ENCODE data around the gene SNX13.

Gene SNX13

DNA sequence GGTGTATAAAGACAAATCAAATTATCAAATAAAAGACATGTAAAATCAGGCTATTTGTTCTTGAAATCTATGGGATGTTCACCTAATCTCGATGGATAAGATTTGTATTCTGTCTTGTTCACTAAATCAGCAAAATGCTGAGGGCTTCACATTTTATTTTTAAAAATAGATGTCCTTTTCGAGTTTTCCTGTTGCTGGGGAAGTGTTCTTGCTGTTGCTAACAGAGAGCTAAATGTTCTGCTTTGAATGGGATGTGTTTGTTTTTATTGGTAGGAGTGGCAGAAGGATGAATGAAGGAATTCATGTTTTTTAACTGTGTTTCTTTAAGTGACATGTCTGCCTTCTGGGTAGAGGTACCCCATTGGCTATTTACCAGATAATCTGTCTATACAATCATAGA lies 7.3 kb upstream of the SNX13 start:
- DNase-seq (ENCODE audit: low read depth), result no peak

DNA sequence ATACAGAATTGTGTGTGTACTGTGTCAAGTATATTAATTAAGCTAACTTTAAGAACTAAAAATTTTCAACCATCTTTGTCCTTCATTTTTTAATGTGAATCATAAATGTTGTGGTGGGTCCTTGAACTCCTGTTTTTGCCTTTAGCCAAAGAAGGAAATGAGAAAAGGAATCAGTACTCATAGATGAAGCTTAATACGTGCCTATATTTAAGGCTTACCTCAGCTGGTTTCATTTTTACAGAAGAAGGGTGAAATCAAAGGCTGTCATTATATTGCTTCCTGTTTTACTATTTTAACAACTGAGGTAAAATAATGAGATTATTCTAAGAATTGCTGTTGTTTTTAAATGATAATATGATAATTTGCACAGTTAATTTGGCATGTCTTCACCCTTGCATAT lies 6.3 kb upstream of the SNX13 start:
- DNase-seq (ENCODE audit: low read depth), result no peak

DNA sequence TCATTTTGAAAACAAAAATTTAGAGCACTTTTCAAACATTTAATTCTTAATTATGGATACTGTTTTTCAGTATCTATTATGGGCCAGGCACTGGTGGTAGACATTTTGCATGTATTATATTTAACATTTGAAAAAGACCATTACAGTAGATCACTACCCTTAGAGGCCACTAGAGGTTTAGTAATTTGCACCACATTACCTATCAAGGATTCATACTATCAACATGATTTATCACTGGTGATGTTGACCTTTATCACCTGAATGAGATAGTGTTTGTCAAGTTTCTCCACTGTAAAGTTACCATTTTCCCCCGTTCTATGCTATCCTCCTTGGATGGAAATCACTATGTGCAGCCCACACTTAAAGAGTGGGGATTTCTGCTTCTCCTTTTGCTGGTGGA lies 4.4 kb upstream of the SNX13 start:
- DNase-seq (ENCODE audit: low read depth), result no peak

DNA sequence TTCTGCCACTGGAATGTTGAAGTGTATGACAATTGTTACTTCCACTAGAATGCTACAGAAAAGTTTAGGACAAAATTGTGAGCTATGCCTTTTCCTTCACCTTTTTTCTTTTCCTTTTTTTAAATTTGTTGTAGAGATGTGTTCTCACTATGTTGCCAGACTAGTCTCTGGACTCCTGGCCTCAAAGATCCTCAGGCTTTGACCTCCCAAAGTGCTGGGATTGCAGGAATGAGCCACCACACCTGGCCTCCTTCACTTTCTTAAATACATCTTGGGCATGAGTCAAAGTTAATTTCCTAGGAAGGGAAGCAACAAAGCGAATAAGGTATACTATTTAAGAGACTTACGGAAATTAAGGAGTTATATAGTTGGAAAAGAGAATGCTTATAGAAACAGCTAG lies 2.7 kb upstream of the SNX13 start:
- DNase-seq (ENCODE audit: low read depth), result no peak

DNA sequence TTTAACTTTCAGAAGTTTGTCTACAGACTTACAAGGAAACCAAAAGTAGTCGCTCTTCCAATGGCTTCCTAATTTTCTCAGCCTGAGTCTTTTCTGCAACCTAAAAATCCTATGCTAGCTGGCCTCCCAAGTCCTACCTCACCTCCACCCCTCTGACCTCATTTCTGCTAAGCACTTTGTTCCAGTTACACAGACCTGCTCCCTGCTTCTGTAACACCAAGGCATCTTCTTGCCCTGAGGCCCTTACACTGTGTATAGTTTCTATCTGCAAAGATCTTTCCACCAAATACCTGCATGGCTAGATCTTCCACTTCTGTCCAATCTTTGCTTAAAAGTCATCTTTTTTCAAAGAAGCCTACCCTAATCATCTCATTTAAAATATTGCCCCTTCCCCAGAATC lies 1.9 kb upstream of the SNX13 start:
- no peak for DNase-seq (ENCODE audit: low read depth)

DNA sequence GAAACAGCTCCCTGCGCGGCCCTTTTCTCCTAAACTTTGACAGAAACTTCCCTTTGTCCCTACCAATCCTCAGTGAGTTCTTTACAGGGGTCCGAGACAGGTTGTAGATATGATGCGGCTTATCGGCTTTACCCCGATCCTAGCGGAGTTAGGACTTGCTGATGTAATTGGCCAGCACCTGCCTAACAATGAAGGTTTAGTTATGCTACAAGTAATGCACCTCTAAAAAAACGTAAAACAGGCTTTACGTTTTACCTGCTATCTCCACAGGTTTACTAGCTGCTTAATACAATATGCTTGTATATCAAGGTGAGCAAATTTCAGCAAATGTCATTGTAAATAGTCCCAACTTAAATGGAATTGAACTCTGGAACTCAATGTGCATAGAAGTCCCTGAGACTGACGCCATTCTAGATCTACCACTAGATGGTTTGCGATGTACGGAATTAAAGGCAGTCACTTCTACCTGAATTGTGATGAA lies 697 bp upstream of the SNX13 start:
- DNase-seq (ENCODE audit: low read depth), result no peak

DNA sequence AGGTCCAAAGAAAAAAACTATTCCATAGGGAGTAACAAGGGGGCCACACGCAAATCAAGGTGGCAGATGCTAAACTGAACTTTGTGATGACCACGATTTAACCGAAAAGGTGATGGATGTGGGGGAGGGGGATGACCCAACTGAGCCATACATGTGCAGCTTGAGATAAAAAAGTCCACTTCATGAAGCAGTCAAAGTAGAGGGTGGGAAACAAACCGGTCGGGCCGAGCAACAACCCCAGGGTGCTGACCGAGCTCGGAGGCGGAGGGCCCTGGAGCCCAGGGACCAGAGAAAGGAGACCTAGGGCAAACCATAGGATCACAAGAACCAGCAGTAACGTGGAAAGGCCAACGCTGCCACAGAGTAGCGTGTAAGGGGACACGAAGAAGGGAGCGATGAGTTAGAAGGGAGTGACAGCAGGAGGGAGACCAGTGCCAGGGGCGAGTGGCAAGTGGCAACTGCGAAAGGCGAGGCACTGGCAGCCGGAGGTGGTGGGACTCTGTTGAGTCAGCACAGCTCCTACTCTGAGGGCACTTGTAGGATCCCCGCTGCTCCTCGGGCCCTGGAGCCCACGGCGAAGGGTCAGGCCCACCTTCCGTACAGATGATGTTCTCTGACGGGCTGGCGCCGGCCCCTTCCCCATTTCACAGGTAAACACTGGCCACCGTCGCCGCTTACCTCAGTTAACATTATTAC lies 540 bp downstream of the SNX13 start:
- peak; percentile 27 for DNase-seq (ENCODE audit: low read depth)

DNA sequence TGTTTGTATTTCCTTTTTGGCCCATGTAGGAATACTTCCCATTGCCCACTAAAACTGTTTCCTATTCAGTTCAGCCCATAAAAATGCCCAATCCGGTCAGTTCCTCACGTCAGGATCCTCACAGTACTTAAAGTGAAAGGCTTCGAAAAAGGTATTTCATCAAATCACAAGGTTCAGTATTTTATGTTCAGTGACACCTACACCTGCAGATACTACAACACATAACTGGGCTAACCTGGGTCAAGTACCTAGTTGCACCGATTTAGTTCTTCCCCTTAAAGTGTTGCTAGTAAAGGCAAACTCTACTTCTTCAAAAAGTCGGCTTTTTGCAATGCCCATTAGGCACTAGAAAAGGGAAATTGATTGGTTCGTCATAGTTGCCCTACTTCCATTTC lies 1.1 kb downstream of the SNX13 start:
- DNase-seq (ENCODE audit: low read depth), result no peak

DNA sequence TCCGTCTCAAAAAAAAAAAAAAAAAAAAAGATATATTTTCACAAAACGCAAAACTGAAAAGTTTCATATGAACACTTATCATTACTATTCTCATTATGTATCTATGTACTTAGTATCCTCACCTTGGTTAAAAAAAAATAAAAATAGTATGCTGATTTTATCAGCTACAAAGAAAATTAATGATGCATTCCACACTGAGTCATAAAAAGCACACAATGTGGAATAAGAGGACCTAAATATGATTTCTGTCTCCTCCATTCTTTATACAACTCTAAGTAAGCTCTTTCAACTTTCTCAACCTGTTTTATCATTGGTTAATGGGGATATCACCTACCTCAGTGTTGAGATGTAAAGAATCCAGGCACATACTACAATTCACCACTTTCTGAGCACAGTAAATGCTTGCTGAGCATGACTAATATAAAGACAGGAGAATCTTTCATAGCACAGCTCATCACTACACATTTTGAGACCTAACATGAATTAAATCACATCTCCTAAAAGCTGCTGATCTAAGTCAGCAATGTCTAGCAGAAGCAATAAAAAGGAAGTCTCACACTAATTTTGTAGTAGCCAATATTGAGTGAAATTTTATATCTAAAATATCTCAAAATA lies 2.7 kb downstream of the SNX13 start:
- DNase-seq (ENCODE audit: low read depth), result no peak

DNA sequence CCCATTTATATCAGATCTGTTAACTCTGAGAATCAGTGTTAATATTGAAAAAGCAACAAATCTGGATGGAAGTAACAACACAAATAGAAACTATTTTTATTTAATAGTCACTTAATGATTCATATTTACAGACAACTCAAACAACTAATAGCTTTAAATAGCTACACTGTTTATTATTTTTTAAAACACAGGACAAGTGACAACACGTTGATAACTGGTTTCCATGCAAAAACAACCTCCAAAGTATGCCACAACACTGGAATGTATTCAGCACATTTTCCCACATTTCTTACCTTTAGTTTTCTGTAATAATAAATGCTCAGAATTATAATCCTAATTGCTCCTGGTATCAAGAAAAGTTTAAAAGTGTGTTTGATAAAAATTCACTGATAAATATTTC lies 4.0 kb downstream of the SNX13 start:
- DNase-seq (ENCODE audit: low read depth), result no peak

DNA sequence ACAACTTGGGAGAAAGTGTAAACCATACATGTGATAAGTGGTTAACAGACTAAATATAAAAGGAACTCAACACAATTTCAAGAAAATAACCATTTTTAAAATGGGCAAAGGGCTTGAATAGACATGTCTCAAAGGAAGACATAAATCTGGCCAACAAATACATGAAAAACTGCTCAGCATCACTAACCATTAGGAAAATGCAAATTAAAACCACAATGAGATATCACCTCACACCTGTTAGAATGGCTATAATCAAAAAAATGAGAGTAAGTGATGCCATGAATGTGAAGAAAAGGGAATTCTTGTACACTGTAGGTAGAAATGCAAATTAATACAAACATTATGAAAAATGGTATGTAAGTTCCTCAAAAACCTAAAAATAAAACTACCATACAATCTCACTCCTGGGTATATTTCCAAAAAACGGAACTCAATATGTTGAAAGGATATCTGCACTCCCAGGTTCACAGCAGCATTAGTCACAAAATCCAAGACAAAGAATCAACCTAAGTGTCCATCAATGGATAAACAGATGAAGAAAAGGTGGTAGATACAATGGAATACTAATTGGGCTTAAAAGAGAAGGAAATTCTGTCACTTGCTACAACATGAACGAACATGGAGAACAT lies 5.6 kb downstream of the SNX13 start:
- DNase-seq (ENCODE audit: low read depth), result no peak

DNA sequence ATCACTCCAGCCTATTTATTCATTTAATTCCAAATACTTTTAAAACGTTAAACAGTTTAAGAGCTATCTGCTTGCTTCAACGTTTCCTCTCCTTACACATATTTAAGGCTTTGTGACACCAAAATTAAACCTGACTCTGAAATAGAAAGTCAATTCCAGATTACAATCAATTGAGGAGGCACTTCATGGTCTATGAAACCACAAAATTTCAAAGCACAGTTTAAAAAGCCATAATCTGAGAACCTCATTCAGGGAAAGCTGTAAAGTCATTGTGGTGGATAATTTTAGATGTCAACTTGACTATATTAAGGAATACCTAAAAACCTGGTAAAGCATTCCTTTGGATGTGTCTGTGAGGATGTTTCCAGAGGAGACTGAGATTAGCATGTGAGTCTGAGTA lies 6.2 kb downstream of the SNX13 start:
- no peak for DNase-seq (ENCODE audit: low read depth)

DNA sequence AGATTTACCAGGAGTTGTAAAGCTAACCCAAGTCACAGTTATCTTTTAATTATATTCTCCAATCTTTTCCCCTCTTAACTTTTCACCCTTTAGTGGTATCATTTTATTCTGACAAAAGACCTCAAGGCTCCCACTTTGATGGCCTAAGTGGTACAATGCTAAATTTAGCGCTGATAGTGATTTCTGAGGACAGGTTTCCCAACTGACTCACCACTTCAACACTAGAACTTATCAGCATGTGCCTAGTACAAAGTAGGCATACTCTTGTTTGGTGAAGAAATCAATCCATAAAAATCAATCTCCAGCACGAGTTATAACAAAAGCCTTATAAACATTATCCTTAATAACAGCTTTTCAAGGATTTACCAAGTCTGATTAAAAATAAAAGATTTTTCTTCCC lies 7.5 kb downstream of the SNX13 start:
- DNase-seq (ENCODE audit: low read depth), result no peak

DNA sequence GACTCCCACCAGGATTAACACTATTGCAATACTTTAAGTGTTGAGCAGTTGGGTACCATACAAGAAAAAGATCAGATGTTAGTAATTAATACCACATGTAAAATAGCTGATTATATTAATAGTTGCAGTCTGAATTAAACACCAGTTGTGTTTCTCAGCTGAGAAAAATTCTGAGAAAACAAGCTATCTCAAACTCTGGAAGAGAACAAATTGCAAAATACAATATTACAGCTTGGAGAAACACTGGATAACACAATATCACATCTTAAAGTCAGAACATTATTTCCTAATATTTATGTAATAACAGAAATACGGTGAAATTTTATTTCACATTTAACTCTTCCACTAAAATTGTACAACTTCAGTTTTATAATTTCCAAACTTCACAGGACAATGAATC lies 9.2 kb downstream of the SNX13 start:
- DNase-seq (ENCODE audit: low read depth), result no peak

DNA sequence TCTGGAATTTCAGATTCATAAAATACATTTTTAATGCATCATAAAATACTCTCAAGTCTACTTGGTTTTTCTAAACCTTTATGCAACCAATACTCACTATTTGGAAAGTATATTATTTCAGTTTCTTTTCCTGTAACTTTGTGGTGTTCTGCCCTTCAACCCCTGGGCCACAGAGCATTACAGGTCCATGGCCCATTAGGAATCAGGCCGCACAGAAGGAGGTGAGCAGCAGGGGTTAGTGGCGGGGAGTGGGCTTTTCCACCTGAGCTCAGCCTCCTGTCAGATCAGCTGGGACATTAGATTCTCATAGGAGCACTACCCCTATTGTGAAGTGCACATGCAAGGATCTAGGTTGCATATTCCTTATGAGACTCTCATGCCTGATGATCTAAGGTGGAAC lies 9.7 kb downstream of the SNX13 start:
- DNase-seq (ENCODE audit: low read depth), result no peak

DNA sequence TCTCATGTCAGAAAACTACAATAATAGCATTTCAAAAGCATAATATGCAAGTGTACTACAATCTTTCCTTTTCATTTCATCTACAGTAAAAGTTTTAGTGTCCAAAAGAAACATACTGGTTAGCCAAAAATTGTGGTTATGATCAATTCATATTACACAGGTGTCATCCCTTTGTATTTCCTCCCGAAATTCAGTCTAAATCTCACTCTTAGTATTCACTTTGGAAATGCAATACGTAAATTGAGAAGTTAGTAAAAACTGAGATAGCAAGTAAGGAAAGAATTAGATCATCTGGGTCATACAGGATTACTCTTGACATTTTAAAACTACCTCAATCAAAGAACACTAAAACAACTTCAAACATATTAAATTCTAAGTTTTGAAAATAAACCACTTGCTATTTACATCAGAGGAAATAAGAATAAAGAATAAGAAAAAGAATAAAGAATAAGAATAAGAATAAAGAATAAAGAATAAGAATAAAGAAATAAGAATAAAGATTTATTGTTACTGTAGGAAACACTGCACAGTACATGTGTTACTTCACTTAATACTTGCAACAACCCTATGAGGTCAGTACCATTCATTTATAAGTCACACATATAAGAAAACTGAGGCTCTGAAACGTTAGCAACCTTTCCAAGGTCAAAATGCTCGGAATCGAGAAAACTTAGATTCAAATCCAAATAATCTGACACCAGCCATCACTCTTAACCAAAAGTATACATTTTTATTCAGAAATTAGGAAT lies 10.5 kb downstream of the SNX13 start:
- DNase-seq (ENCODE audit: low read depth), result no peak

DNA sequence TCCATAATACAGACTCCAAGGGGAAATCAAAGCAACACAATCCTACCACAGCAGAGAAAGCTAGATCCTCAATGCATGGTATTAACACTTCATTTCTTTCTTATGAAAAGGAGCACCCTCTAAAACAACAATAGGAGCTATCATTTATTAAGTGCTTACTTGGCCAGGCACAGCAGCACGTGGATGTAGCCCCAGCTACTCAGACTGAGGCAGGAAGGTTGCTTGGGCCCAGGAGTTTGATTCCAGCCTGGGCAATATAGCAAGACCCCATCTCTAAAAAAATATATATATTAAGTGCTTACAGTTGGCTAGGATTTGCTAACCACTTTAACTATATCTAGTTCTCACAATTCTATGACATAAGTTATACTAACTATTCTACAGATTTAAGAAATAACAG lies 12.2 kb downstream of the SNX13 start:
- no peak for DNase-seq (ENCODE audit: low read depth)

DNA sequence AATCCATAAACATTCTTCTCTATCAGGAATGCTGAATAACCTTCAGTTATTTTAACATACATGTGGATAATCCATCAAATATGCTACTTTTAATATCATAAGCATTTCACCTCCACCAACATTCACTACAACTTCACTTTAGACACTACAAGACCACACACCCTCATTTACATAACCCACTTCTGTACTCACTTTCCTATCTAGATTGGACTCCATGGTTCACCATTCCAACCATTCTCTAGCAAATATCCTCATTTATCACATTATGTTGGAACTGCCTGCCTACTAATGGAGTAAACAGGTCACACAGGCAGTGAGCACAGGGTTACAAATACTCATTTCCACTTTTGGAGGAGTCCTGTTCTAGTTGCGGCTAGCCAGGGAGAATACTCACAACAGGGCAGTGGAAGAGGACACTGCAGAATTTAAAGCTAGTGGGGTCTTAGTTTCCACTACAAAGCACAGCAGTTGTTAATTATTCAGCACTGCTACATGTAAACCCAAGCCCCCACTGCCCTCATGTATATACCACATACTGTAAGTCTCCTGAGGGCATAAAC lies 18.4 kb downstream of the SNX13 start:
- no peak for DNase-seq (ENCODE audit: low read depth)

DNA sequence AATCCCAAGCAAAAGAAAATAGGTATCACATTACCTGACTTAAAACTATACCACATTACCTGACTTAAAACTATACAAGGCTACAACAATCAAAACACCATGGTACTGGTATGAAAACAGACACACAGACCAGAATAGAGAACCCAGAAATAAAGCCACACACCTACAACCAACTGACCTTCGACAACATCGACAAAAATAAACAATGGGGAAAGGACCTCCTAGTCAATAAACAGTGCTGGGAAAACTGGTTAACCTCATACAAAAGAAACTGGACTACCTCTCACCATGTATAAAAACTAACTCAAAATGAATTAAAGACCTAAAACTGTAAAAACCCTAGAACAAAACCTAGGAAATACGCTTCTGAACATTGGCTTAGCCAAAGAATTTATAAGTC lies 22.5 kb downstream of the SNX13 start:
- DNase-seq (ENCODE audit: low read depth), result no peak

DNA sequence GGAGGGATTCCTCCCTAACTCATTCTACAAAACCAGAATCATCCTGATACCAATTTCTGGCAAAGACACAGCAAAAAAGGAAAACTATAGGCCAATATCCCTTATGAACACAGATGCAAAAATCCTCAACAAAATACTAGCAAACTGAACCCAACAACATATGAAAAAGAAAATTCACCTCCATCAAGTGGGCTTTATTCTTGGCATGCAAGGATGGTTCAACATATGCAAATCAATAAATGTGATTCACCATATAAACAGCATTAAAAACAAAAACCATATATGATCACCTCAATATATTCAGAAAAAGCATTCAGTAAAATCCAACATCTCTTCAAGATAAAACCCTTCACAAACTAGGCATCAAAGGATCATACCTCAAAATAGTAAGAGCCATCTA lies 23.5 kb downstream of the SNX13 start:
- DNase-seq (ENCODE audit: low read depth), result no peak

DNA sequence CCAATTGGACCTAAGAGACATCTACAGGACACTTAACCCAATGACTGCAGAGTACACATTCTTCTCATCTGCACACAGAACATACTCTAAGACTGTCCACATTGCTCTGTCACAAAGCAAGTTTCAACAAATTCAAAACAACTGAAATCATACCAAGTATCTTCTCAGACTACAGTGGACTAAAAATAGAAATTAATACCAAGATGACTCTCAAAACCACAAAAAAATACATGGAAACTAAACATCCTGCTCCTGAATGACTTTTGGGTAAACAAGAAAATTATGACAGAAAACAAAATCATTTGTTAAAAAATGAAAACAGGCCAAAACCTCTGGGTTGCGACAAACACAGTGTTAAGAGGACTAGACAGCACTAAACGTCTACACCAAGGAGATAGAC lies 24.5 kb downstream of the SNX13 start:
- no peak for DNase-seq (ENCODE audit: low read depth)

DNA sequence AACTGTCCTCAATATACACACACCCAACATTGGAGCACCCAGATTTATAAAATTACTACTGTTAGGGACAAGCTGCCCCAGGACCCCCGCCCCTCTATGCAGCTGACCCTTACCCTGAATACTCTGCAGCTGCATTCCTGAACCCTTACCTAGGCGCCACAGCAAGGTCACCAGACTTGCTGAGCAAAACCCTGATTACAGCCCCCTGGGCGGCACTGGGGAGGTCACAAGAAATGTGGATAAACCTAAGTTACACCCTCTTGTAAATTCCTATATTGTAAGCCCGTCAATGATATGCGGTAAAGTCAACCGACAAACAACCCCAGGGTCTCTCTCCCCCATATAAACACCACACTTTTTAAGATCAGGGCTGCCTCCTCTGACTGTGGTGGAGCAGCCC lies 25.1 kb downstream of the SNX13 start:
- DNase-seq (ENCODE audit: low read depth), result no peak

DNA sequence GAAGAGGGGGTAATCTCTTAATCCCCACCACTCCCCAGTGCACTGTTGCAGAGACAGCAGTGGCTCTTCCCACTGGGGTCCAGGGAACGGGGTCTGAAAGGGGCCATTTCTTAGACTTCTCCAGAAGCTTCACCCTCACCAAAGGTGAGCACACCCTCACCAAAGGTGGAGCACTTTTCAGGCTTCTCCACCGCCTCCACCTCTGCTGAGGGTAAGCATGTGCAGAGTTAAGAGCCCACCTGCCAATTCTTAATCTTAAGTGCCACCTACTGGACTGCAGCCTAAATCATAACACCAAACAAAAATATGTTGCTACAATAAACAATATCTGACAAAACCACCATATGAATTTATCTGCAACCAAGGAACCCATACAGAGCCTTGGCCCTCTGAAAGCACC lies 27.0 kb downstream of the SNX13 start:
- no peak for DNase-seq (ENCODE audit: low read depth)

Measured in activated gamma-delta T cell treated with anti-CD3 and anti-CD28 coated beads, Interleukin-2, amount 50 U/mL, for 16 hours (primary cell).